OCI-LY1 (cell line): ENCODE results near the gene TPRG1.

Experiments
- H2AFZ ChIP-seq: fragments of 200-600 bp; sonication (generic), shearing (Covaris generic); 2 replicates; pipeline ENCODE4 v1.6.0; 2014; ENCODE audit warnings: antibody characterized with exemption, mild to moderate bottlenecking, low read length
- H3F3A ChIP-seq: fragments of 200-600 bp; sonication (generic), shearing (Covaris generic); 2 replicates; pipeline ENCODE4 v1.6.0; 2014; ENCODE audit warnings: mild to moderate bottlenecking, antibody characterized with exemption, low read length, moderate library complexity; ENCODE audit not compliant: insufficient read depth
- H3K27ac ChIP-seq: fragments of 200-600 bp; sonication (generic); 2 replicates; pipeline ENCODE4 v1.5.1; 2014; ENCODE audit warnings: low read length, mixed run types, mild to moderate bottlenecking, low read depth; ENCODE audit not compliant: poor library complexity, severe bottlenecking
- H3K27me3 ChIP-seq: fragments of 200-600 bp; sonication (generic); 2 replicates; pipeline ENCODE4 v1.6.0; 2014; ENCODE audit warnings: antibody characterized with exemption, mild to moderate bottlenecking, low read length, moderate library complexity; ENCODE audit not compliant: insufficient read depth
- H3K36me3 ChIP-seq: fragments of 200-600 bp; sonication (generic); 2 replicates; pipeline ENCODE4 v1.6.1; 2014; ENCODE audit warnings: mild to moderate bottlenecking, antibody characterized with exemption, low read length, moderate library complexity, mixed read lengths; ENCODE audit not compliant: insufficient read depth
- H3K4me1 ChIP-seq: fragments of 200-600 bp; sonication (generic); 2 replicates; pipeline ENCODE4 v1.5.1; 2014; ENCODE audit warnings: mild to moderate bottlenecking, low read length, moderate library complexity; ENCODE audit not compliant: insufficient read depth, severe bottlenecking
- H3K4me2 ChIP-seq: fragments of 200-600 bp; sonication (generic), shearing (Covaris generic); 2 replicates; pipeline ENCODE4 v1.6.1; 2014; ENCODE audit warnings: low read length
- H3K4me3 ChIP-seq: fragments of 200-600 bp; sonication (generic); 2 replicates; pipeline ENCODE4 v1.5.1; 2014; ENCODE audit warnings: low read length, low read depth, mild to moderate bottlenecking, mixed read lengths; ENCODE audit not compliant: poor library complexity, severe bottlenecking
- H3K79me2 ChIP-seq: fragments of 200-600 bp; shearing (Covaris generic); 2 replicates; pipeline ENCODE4 v1.6.1; 2016; ENCODE audit warnings: mixed run types, low read length, mixed read lengths; ENCODE audit not compliant: insufficient read depth
- H3K9ac ChIP-seq: fragments of 200-600 bp; sonication (generic), shearing (Covaris generic); 2 replicates; pipeline ENCODE4 v1.6.1; 2014; ENCODE audit warnings: mild to moderate bottlenecking, low read length, mixed read lengths
- H3K9me2 ChIP-seq: fragments of 200-600 bp; sonication (generic), shearing (Covaris generic); 2 replicates; pipeline ENCODE4 v1.6.1; 2014; ENCODE audit warnings: low read depth, mild to moderate bottlenecking, low read length, mixed read lengths
- H3K9me3 ChIP-seq: fragments of 200-600 bp; shearing (Covaris generic); 2 replicates; pipeline ENCODE4 v1.6.1; 2014; ENCODE audit warnings: low read length, mixed read lengths
- H4K20me1 ChIP-seq: fragments of 200-600 bp; sonication (generic), shearing (Covaris generic); 2 replicates; pipeline ENCODE4 v1.6.0; 2016; ENCODE audit warnings: mild to moderate bottlenecking, low read length; ENCODE audit not compliant: insufficient read depth
- EZH2 ChIP-seq: fragments of 200-600 bp; sonication (generic), shearing (Covaris generic); IDR thresholded peaks from 2 replicates; pipeline ENCODE4 v1.8.0; 2017; ENCODE audit warnings: borderline replicate concordance, mixed run types, mild to moderate bottlenecking, antibody characterized with exemption, low read length, moderate library complexity, mixed read lengths
- TF ChIP-seq, protein P1 (sequence below): fragments of 200-600 bp; sonication (generic), shearing (Covaris generic); IDR thresholded peaks from 2 replicates; pipeline ENCODE4 v1.5.1; 2017; ENCODE audit warnings: mild to moderate bottlenecking, antibody characterized with exemption, low read length, moderate library complexity, mixed read lengths

The TPRG1 gene

GRCh38 chr3:189192725-189193124 is 21.0 kb downstream of the TPRG1 start:
- peaks cover 5% of the 10 kb centered on the region; the same call in 1 of the 2 replicates for H3K9me3 ChIP-seq
- no peak overlapping the region for H3K9ac ChIP-seq
- H2AFZ ChIP-seq: no peak overlapping the region
- no peak for TF ChIP-seq EZH2
- TF ChIP-seq, protein P1, sequence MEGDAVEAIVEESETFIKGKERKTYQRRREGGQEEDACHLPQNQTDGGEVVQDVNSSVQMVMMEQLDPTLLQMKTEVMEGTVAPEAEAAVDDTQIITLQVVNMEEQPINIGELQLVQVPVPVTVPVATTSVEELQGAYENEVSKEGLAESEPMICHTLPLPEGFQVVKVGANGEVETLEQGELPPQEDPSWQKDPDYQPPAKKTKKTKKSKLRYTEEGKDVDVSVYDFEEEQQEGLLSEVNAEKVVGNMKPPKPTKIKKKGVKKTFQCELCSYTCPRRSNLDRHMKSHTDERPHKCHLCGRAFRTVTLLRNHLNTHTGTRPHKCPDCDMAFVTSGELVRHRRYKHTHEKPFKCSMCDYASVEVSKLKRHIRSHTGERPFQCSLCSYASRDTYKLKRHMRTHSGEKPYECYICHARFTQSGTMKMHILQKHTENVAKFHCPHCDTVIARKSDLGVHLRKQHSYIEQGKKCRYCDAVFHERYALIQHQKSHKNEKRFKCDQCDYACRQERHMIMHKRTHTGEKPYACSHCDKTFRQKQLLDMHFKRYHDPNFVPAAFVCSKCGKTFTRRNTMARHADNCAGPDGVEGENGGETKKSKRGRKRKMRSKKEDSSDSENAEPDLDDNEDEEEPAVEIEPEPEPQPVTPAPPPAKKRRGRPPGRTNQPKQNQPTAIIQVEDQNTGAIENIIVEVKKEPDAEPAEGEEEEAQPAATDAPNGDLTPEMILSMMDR: no peak
- H3K27ac ChIP-seq: no peak overlapping the region
- H4K20me1 ChIP-seq: no peaks in the 10 kb centered on the region
- no peaks in the 10 kb centered on the region for H3K27me3 ChIP-seq
- H3K9me2 ChIP-seq: no peaks in the 10 kb centered on the region
- H3K36me3 ChIP-seq: no peaks in the 10 kb centered on the region
- H3K4me3 ChIP-seq: no peak overlapping the region
- H3K4me2 ChIP-seq: no peak overlapping the region
- no peaks in the 10 kb centered on the region for H3K4me1 ChIP-seq
- no peaks in the 10 kb centered on the region for H3K79me2 ChIP-seq
- no peaks in the 10 kb centered on the region for H3F3A ChIP-seq

DNA sequence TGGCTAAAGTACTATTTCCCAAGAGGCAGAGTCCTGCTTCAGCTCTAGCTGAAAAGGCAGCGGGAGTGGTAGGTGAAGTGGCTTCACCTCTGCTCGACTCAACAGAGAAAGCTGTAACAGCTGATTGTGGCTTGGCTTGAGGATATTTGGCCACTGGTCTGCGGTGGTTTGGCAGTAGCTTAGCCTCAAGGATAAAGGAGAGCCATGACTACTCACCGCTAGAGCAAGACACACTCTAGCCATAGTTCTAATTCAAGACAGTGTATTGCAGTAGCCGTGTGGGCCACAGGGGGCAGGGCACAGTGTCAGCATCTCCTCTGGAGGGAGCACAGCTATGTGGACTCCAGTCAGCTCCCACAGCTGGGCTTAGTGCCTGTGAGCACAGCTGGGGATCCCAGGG is 23.5 kb downstream of the TPRG1 start:
- Histone ChIP-seq H3K79me2 (no peaks in the 10 kb centered on the region), H3K4me2 (no peak overlapping the region), H2AFZ (no peak overlapping the region), H3K4me1 (no peaks in the 10 kb centered on the region), H3F3A (no peaks in the 10 kb centered on the region), H3K4me3 (no peak overlapping the region), H4K20me1 (no peaks in the 10 kb centered on the region), H3K9me3 (peaks cover 5% of the 10 kb centered on the region; the same call in 1 of the 2 replicates), H3K36me3 (no peaks in the 10 kb centered on the region), H3K27ac (no peak overlapping the region), H3K27me3 (no peaks in the 10 kb centered on the region), H3K9me2 (no peaks in the 10 kb centered on the region), H3K9ac (no peak overlapping the region)
- TF ChIP-seq, protein P1: peak; percentile 44
- TF ChIP-seq EZH2: no peak

- Histone ChIP-seq H3K79me2 (no peaks in the 10 kb centered on the region), H4K20me1 (no peaks in the 10 kb centered on the region), H3K9me2 (no peaks in the 10 kb centered on the region), H3K4me2 (no peak overlapping the region), H3K9me3 (no peaks in the 10 kb centered on the region), H3K4me3 (no peak overlapping the region), H3K9ac (no peak overlapping the region), H3K36me3 (no peaks in the 10 kb centered on the region), H3K27me3 (no peaks in the 10 kb centered on the region), H3K4me1 (no peaks in the 10 kb centered on the region), H3K27ac (no peak overlapping the region), H2AFZ (no peak overlapping the region), H3F3A (no peaks in the 10 kb centered on the region)
- no peak for TF ChIP-seq EZH2
- TF ChIP-seq, protein P1: no peak
Measured at GRCh38 chr3:189202106-189202505, 30.3 kb downstream of the TPRG1 start.
